Spleen (tissue), 7 donors: ENCODE measurements around the gene IFNG-AS1.

ENCODE experiments used
- CTCF ChIP-seq, 11 experiments: fragments of 200-600 bp in 7 of 11; fragments of 450-650 bp in 4 of 11; sonication (generic) in 4 of 11; IDR thresholded peaks in 8 of 11; conservative IDR thresholded peaks in 3 of 11; 1 replicate in 7 of 11; 2 replicates in 4 of 11; pipeline versions ENCODE4 v1.4.0 to v1.8.0; 2016 to 2021; ENCODE audit warnings: antibody characterized with exemption in 11 of 11, inconsistent platforms in 4 of 11, mild to moderate bottlenecking in 1 of 11
- POLR2AphosphoS5 ChIP-seq, 3 donors: sonication (generic); formaldehyde crosslinking; IDR thresholded peaks; one replicate each; pipeline ENCODE4 v1.5.1; 2017; ENCODE audit warnings: antibody characterized with exemption in 3 of 3
- donor health status: DM: no; HTN: no; CAD: no; lungs with moderate emphysema.
- donor health status: DM: no; HTN: no; CAD: no.
- donor health status: DM: no; HTN: no; CAD: no.

GRCh38 chr12:67993143-67993542, 3.9 kb downstream of the IFNG-AS1 start:
- TF ChIP-seq POLR2AphosphoS5 (IDR thresholded peaks at IDR 0.05) (no peak), CTCF (IDR thresholded peaks at IDR 0.05 in 8 of 11, conservative IDR thresholded peaks at IDR 0.05 in 3 of 11) (no peak)
